Activated naive CD8-positive, alpha-beta T cell treated with anti-CD3 and anti-CD28 coated beads, Interleukin-2, amount 50 U/mL, for 24 hours (primary cell): ENCODE results near the gene WNT8B.
A peak's percentile ranks its signal among the peaks of the same experiment; 100 is the strongest.

Source experiments
- ATAC-seq: fragments of 150-1000 bp; cut with Tn5 transposase; one replicate; pipeline ENCODE4 v1.10.0; 2021
- DNase-seq: peaks from one replicate; pipeline ENCODE4 v3.0.0; 2021
- H3K27ac Mint-ChIP-seq: one replicate; pipeline ENCODE4 v1.8.0; 2021; ENCODE audit warnings: mild to moderate bottlenecking, mixed read lengths
- H3K27me3 Mint-ChIP-seq: one replicate; pipeline ENCODE4 v1.8.0; 2021; ENCODE audit warnings: mixed read lengths
- H3K36me3 Mint-ChIP-seq: one replicate; pipeline ENCODE4 v1.8.0; 2021; ENCODE audit warnings: low read depth, mixed read lengths
- H3K4me1 Mint-ChIP-seq: one replicate; pipeline ENCODE4 v1.8.0; 2021; ENCODE audit warnings: mixed read lengths
- H3K4me3 Mint-ChIP-seq: one replicate; pipeline ENCODE4 v1.8.0; 2021; ENCODE audit warnings: mild to moderate bottlenecking, moderate library complexity, mixed read lengths
- H3K9me3 Mint-ChIP-seq: one replicate; pipeline ENCODE4 v1.8.0; 2021; ENCODE audit warnings: mixed read lengths

Gene WNT8B

GRCh38 chr10:100470367-100470766 lies 7.6 kb downstream of the WNT8B start:
- H3K27me3 Mint-ChIP-seq: peaks cover 4% of the 10 kb centered on the region
- no peak overlapping the region for H3K27ac Mint-ChIP-seq
- DNase-seq: no peak
- ATAC-seq: no peak
- no peak overlapping the region for H3K4me3 Mint-ChIP-seq
- no peaks in the 10 kb centered on the region for H3K36me3 Mint-ChIP-seq
- H3K9me3 Mint-ChIP-seq: no peaks in the 10 kb centered on the region
- no peaks in the 10 kb centered on the region for H3K4me1 Mint-ChIP-seq

GRCh38 chr10:100477970-100478369 lies 15.2 kb downstream of the WNT8B start:
- Mint-ChIP-seq H3K9me3 (no peaks in the 10 kb centered on the region), H3K4me1 (peaks cover 5% of the 10 kb centered on the region), H3K27ac (no peak overlapping the region), H3K27me3 (peaks cover 24% of the 10 kb centered on the region), H3K4me3 (no peak overlapping the region), H3K36me3 (no peaks in the 10 kb centered on the region)
- ATAC-seq: no peak
- DNase-seq: no peak

GRCh38 chr10:100479037-100479436 lies 16.2 kb downstream of the WNT8B start:
- Mint-ChIP-seq H3K9me3 (no peaks in the 10 kb centered on the region), H3K4me3 (no peak overlapping the region), H3K27me3 (peaks cover 24% of the 10 kb centered on the region), H3K27ac (no peak overlapping the region), H3K36me3 (no peaks in the 10 kb centered on the region), H3K4me1 (peaks cover 5% of the 10 kb centered on the region)
- DNase-seq (no peak), ATAC-seq (no peak)

GRCh38 chr10:100480002-100480401 lies 17.2 kb downstream of the WNT8B start:
- Mint-ChIP-seq H3K4me1 (peaks cover 5% of the 10 kb centered on the region), H3K27me3 (peaks cover 24% of the 10 kb centered on the region), H3K4me3 (no peak overlapping the region), H3K27ac (no peak overlapping the region), H3K9me3 (no peaks in the 10 kb centered on the region), H3K36me3 (no peaks in the 10 kb centered on the region)
- DNase-seq (no peak), ATAC-seq (no peak)

GRCh38 chr10:100481462-100482081 lies 18.8 kb downstream of the WNT8B start:
- peaks cover 7% of the 10 kb centered on the region for H3K36me3 Mint-ChIP-seq
- H3K9me3 Mint-ChIP-seq: no peaks in the 10 kb centered on the region
- peaks cover 24% of the 10 kb centered on the region for H3K27me3 Mint-ChIP-seq
- DNase-seq: peak; percentile 83
- H3K4me1 Mint-ChIP-seq: peaks cover 5% of the 10 kb centered on the region
- H3K4me3 Mint-ChIP-seq: peak overlapping the region; percentile 78
- peak; percentile 98 for ATAC-seq
- no peak overlapping the region for H3K27ac Mint-ChIP-seq

GRCh38 chr10:100482181-100482833 lies 19.5 kb downstream of the WNT8B start:
- Mint-ChIP-seq H3K9me3 (no peaks in the 10 kb centered on the region), H3K27ac (no peak overlapping the region), H3K36me3 (peaks cover 7% of the 10 kb centered on the region), H3K4me1 (peaks cover 5% of the 10 kb centered on the region), H3K27me3 (peaks cover 24% of the 10 kb centered on the region), H3K4me3 (peak overlapping the region; percentile 78)
- ATAC-seq: peak; percentile 68
- peak; percentile 74 for DNase-seq

GRCh38 chr10:100482834-100483185 lies 20.0 kb downstream of the WNT8B start:
- peaks cover 7% of the 10 kb centered on the region for H3K36me3 Mint-ChIP-seq
- no peaks in the 10 kb centered on the region for H3K9me3 Mint-ChIP-seq
- DNase-seq: no peak
- peaks cover 5% of the 10 kb centered on the region for H3K4me1 Mint-ChIP-seq
- H3K27ac Mint-ChIP-seq: no peak overlapping the region
- peaks cover 24% of the 10 kb centered on the region for H3K27me3 Mint-ChIP-seq
- no peak for ATAC-seq
- H3K4me3 Mint-ChIP-seq: no peak overlapping the region

GRCh38 chr10:100483876-100484666 lies 21.3 kb downstream of the WNT8B start:
- peaks cover 20% of the 10 kb centered on the region for H3K27me3 Mint-ChIP-seq
- DNase-seq: no peak
- H3K9me3 Mint-ChIP-seq: no peaks in the 10 kb centered on the region
- ATAC-seq: no peak
- no peak overlapping the region for H3K27ac Mint-ChIP-seq
- peaks cover 5% of the 10 kb centered on the region for H3K4me1 Mint-ChIP-seq
- no peak overlapping the region for H3K4me3 Mint-ChIP-seq
- peaks cover 10% of the 10 kb centered on the region for H3K36me3 Mint-ChIP-seq

- ATAC-seq (no peak), DNase-seq (no peak)
- peaks cover 11% of the 10 kb centered on the region for H3K27me3 Mint-ChIP-seq
- H3K36me3 Mint-ChIP-seq: peaks cover 16% of the 10 kb centered on the region
- H3K4me3 Mint-ChIP-seq: no peak overlapping the region
- peaks cover 5% of the 10 kb centered on the region for H3K4me1 Mint-ChIP-seq
- H3K9me3 Mint-ChIP-seq: no peaks in the 10 kb centered on the region
- H3K27ac Mint-ChIP-seq: no peak overlapping the region
Measured at GRCh38 chr10:100485366-100485765, 22.6 kb downstream of the WNT8B start.

- Mint-ChIP-seq H3K4me3 (no peak overlapping the region), H3K36me3 (peaks cover 17% of the 10 kb centered on the region), H3K27me3 (peaks cover 7% of the 10 kb centered on the region), H3K27ac (no peak overlapping the region), H3K9me3 (no peaks in the 10 kb centered on the region), H3K4me1 (peaks cover 5% of the 10 kb centered on the region)
- no peak for DNase-seq
- ATAC-seq: no peak
Measured at GRCh38 chr10:100485801-100486495, 23.1 kb downstream of the WNT8B start.

- no peak overlapping the region for H3K27ac Mint-ChIP-seq
Measured at GRCh38 chr10:100487529-100487928, 24.7 kb downstream of the WNT8B start.

GRCh38 chr10:100489396-100489795 lies 26.6 kb downstream of the WNT8B start:
- Mint-ChIP-seq H3K27me3 (no peaks in the 10 kb centered on the region), H3K27ac (no peak overlapping the region), H3K36me3 (peaks cover 26% of the 10 kb centered on the region), H3K4me1 (no peaks in the 10 kb centered on the region), H3K9me3 (no peaks in the 10 kb centered on the region), H3K4me3 (no peak overlapping the region)
- DNase-seq: no peak
- ATAC-seq: no peak

More at GRCh38 chr10:100487529-100487928, 24.7 kb downstream of the WNT8B start:
- no peaks in the 10 kb centered on the region for H3K4me1 Mint-ChIP-seq
- no peaks in the 10 kb centered on the region for H3K27me3 Mint-ChIP-seq
- peaks cover 17% of the 10 kb centered on the region for H3K36me3 Mint-ChIP-seq
- H3K4me3 Mint-ChIP-seq: no peak overlapping the region
- ATAC-seq: no peak
- H3K9me3 Mint-ChIP-seq: no peaks in the 10 kb centered on the region
- no peak for DNase-seq

GRCh38 chr10:100490531-100490930 lies 27.7 kb downstream of the WNT8B start:
- Mint-ChIP-seq H3K36me3 (peaks cover 29% of the 10 kb centered on the region), H3K4me3 (no peak overlapping the region), H3K4me1 (no peaks in the 10 kb centered on the region), H3K9me3 (no peaks in the 10 kb centered on the region), H3K27ac (no peak overlapping the region), H3K27me3 (no peaks in the 10 kb centered on the region)
- DNase-seq (no peak), ATAC-seq (no peak)

- Mint-ChIP-seq H3K27me3 (no peaks in the 10 kb centered on the region), H3K4me1 (peaks cover 19% of the 10 kb centered on the region), H3K9me3 (no peaks in the 10 kb centered on the region), H3K4me3 (no peak overlapping the region), H3K36me3 (peaks cover 27% of the 10 kb centered on the region), H3K27ac (no peak overlapping the region)
- DNase-seq (no peak), ATAC-seq (peak; percentile 63)
Measured at GRCh38 chr10:100496567-100496966, 33.8 kb downstream of the WNT8B start.
